ACHN (cell line): Measurements from ENCODE around the gene HLA-DRB1.
"Not testable (repeated sequence)": the region's sequence is repeated elsewhere in the genome, so short reads cannot be mapped to it uniquely, and the experiment has no call there.

Experiments
- DNase-seq: peaks from one replicate; pipeline ENCODE4 v3.0.0-alpha.2; 2015
- in situ Hi-C: cut with HindIII; loops from 2 replicates; pipeline ENCODE4 v1.10.0; 2017; ENCODE audit warnings: low sequenced_read_pairs, low pct_ligation_motif_present, low pct_unique_long_range_greater_than_20kb

HLA-DRB1 gene

GRCh38 chr6:32570363-32570905, 19.2 kb downstream of the HLA-DRB1 start:
- in situ Hi-C loops: no loop called here
- DNase-seq: no peak

GRCh38 chr6:32568561-32568960, 21.1 kb downstream of the HLA-DRB1 start:
- in situ Hi-C loops: no loop called here
- no peak for DNase-seq

GRCh38 chr6:32566957-32567356, 22.7 kb downstream of the HLA-DRB1 start:
- no peak for DNase-seq
- in situ Hi-C loops: no loop called here

- in situ Hi-C loops: no loop called here
- no peak for DNase-seq
Measured at GRCh38 chr6:32565511-32565910, 24.1 kb downstream of the HLA-DRB1 start.

- in situ Hi-C loops: no loop called here
- no peak for DNase-seq
Measured at GRCh38 chr6:32562940-32563339, 26.7 kb downstream of the HLA-DRB1 start.

GRCh38 chr6:32559747-32560146, 29.9 kb downstream of the HLA-DRB1 start:
- in situ Hi-C loops: no loop called here
- DNase-seq: no peak

GRCh38 chr6:32558426-32559057, 31.1 kb downstream of the HLA-DRB1 start:
- no peak for DNase-seq
- in situ Hi-C loops: no loop called here

- DNase-seq: no peak
Measured at GRCh38 chr6:32554116-32554965, 35.3 kb downstream of the HLA-DRB1 start.

GRCh38 chr6:32553037-32553742, 36.5 kb downstream of the HLA-DRB1 start:
- DNase-seq: no peak
- in situ Hi-C loops: no loop called here

More at GRCh38 chr6:32554116-32554965, 35.3 kb downstream of the HLA-DRB1 start:
- in situ Hi-C loops: no loop called here

GRCh38 chr6:32551410-32551809, 38.2 kb downstream of the HLA-DRB1 start:
- DNase-seq: no peak
- in situ Hi-C loops: no loop called here

- in situ Hi-C loops: no loop called here
- no peak for DNase-seq
Measured at GRCh38 chr6:32539839-32540238, 49.8 kb downstream of the HLA-DRB1 start.

GRCh38 chr6:32530431-32530793, 59.2 kb downstream of the HLA-DRB1 start:
- in situ Hi-C loops, DNase-seq: not testable (repeated sequence)

GRCh38 chr6:32529697-32530430, 59.8 kb downstream of the HLA-DRB1 start, which contains the start of gene HLA-DRB5:
TSS of gene HLA-DRB5 (minus strand) at chr6:32530287. CDS start at chr6:32530224, 63 bp downstream.
- DNase-seq: peak; percentile 2
- in situ Hi-C loops: no loop called here
